OCI-LY1 (cell line): ENCODE results near the gene SMURF2.

ENCODE experiments used
- H2AFZ ChIP-seq: fragments of 200-600 bp; sonication (generic), shearing (Covaris generic); 2 replicates; pipeline ENCODE4 v1.6.0; 2014; ENCODE audit warnings: antibody characterized with exemption, mild to moderate bottlenecking, low read length
- H3F3A ChIP-seq: fragments of 200-600 bp; sonication (generic), shearing (Covaris generic); 2 replicates; pipeline ENCODE4 v1.6.0; 2014; ENCODE audit warnings: mild to moderate bottlenecking, antibody characterized with exemption, low read length, moderate library complexity; ENCODE audit not compliant: insufficient read depth
- H3K27ac ChIP-seq: fragments of 200-600 bp; sonication (generic); 2 replicates; pipeline ENCODE4 v1.5.1; 2014; ENCODE audit warnings: low read length, mixed run types, mild to moderate bottlenecking, low read depth; ENCODE audit not compliant: poor library complexity, severe bottlenecking
- H3K27me3 ChIP-seq: fragments of 200-600 bp; sonication (generic); 2 replicates; pipeline ENCODE4 v1.6.0; 2014; ENCODE audit warnings: antibody characterized with exemption, mild to moderate bottlenecking, low read length, moderate library complexity; ENCODE audit not compliant: insufficient read depth
- H3K36me3 ChIP-seq: fragments of 200-600 bp; sonication (generic); 2 replicates; pipeline ENCODE4 v1.6.1; 2014; ENCODE audit warnings: mild to moderate bottlenecking, antibody characterized with exemption, low read length, moderate library complexity, mixed read lengths; ENCODE audit not compliant: insufficient read depth
- H3K4me1 ChIP-seq: fragments of 200-600 bp; sonication (generic); 2 replicates; pipeline ENCODE4 v1.5.1; 2014; ENCODE audit warnings: mild to moderate bottlenecking, low read length, moderate library complexity; ENCODE audit not compliant: insufficient read depth, severe bottlenecking
- H3K4me2 ChIP-seq: fragments of 200-600 bp; sonication (generic), shearing (Covaris generic); 2 replicates; pipeline ENCODE4 v1.6.1; 2014; ENCODE audit warnings: low read length
- H3K4me3 ChIP-seq: fragments of 200-600 bp; sonication (generic); 2 replicates; pipeline ENCODE4 v1.5.1; 2014; ENCODE audit warnings: low read length, low read depth, mild to moderate bottlenecking, mixed read lengths; ENCODE audit not compliant: poor library complexity, severe bottlenecking
- H3K79me2 ChIP-seq: fragments of 200-600 bp; shearing (Covaris generic); 2 replicates; pipeline ENCODE4 v1.6.1; 2016; ENCODE audit warnings: mixed run types, low read length, mixed read lengths; ENCODE audit not compliant: insufficient read depth
- H3K9ac ChIP-seq: fragments of 200-600 bp; sonication (generic), shearing (Covaris generic); 2 replicates; pipeline ENCODE4 v1.6.1; 2014; ENCODE audit warnings: mild to moderate bottlenecking, low read length, mixed read lengths
- H3K9me2 ChIP-seq: fragments of 200-600 bp; sonication (generic), shearing (Covaris generic); 2 replicates; pipeline ENCODE4 v1.6.1; 2014; ENCODE audit warnings: low read depth, mild to moderate bottlenecking, low read length, mixed read lengths
- H3K9me3 ChIP-seq: fragments of 200-600 bp; shearing (Covaris generic); 2 replicates; pipeline ENCODE4 v1.6.1; 2014; ENCODE audit warnings: low read length, mixed read lengths
- H4K20me1 ChIP-seq: fragments of 200-600 bp; sonication (generic), shearing (Covaris generic); 2 replicates; pipeline ENCODE4 v1.6.0; 2016; ENCODE audit warnings: mild to moderate bottlenecking, low read length; ENCODE audit not compliant: insufficient read depth
- EZH2 ChIP-seq: fragments of 200-600 bp; sonication (generic), shearing (Covaris generic); IDR thresholded peaks from 2 replicates; pipeline ENCODE4 v1.8.0; 2017; ENCODE audit warnings: borderline replicate concordance, mixed run types, mild to moderate bottlenecking, antibody characterized with exemption, low read length, moderate library complexity, mixed read lengths
- TF ChIP-seq, protein P1 (sequence below): fragments of 200-600 bp; sonication (generic), shearing (Covaris generic); IDR thresholded peaks from 2 replicates; pipeline ENCODE4 v1.5.1; 2017; ENCODE audit warnings: mild to moderate bottlenecking, antibody characterized with exemption, low read length, moderate library complexity, mixed read lengths

SMURF2 gene

DNA sequence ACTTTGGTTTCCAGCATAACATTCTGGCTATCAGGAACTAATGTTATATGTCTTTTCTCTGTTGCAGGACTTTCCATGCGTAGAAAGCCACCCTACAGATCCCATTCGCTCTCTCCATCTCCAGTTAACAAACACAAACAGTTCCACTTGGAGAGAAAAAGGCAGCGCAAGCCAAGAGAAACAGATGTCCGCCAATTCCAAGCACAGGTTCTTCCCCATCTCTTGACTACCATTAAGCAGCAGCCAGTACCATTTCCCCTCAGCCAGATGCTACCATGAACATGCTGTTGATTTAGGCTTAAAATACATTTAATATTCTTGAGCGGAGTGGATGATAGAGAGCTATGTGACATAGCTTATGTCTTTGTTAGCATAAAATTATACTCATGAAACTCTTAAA lies 132.9 kb downstream of the SMURF2 start:
- H3K9me2 ChIP-seq: no peaks in the 10 kb centered on the region
- TF ChIP-seq, protein P1, sequence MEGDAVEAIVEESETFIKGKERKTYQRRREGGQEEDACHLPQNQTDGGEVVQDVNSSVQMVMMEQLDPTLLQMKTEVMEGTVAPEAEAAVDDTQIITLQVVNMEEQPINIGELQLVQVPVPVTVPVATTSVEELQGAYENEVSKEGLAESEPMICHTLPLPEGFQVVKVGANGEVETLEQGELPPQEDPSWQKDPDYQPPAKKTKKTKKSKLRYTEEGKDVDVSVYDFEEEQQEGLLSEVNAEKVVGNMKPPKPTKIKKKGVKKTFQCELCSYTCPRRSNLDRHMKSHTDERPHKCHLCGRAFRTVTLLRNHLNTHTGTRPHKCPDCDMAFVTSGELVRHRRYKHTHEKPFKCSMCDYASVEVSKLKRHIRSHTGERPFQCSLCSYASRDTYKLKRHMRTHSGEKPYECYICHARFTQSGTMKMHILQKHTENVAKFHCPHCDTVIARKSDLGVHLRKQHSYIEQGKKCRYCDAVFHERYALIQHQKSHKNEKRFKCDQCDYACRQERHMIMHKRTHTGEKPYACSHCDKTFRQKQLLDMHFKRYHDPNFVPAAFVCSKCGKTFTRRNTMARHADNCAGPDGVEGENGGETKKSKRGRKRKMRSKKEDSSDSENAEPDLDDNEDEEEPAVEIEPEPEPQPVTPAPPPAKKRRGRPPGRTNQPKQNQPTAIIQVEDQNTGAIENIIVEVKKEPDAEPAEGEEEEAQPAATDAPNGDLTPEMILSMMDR: no peak
- TF ChIP-seq EZH2: no peak
- no peaks in the 10 kb centered on the region for H3K4me1 ChIP-seq
- H3K9ac ChIP-seq: no peak overlapping the region
- H3K36me3 ChIP-seq: peaks cover 89% of the 10 kb centered on the region
- H3K79me2 ChIP-seq: no peaks in the 10 kb centered on the region
- no peak overlapping the region for H3K4me3 ChIP-seq
- no peaks in the 10 kb centered on the region for H3K9me3 ChIP-seq
- no peak overlapping the region for H3K4me2 ChIP-seq
- no peaks in the 10 kb centered on the region for H3F3A ChIP-seq
- H4K20me1 ChIP-seq: no peaks in the 10 kb centered on the region
- H3K27me3 ChIP-seq: no peaks in the 10 kb centered on the region
- no peak overlapping the region for H3K27ac ChIP-seq
- no peak overlapping the region for H2AFZ ChIP-seq

DNA sequence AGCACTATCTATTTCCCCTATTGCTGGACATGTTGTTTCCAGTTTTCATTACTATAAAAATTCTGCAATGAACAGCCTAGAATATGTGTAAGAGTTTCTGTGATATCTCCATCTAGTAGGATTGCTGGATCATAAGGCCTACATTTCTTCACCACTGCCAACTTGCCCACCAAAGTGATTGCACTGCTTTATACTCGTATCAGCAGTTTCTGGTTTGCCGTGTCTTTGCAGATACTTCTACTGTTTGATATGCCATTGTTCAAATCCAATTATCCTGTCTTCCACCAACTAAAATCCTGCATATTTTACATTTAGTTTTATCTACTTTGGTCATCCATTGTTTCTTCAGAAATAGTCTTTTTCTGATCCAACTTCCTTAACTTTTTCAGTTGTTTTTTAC lies 134.2 kb downstream of the SMURF2 start:
- TF ChIP-seq, protein P1: no peak
- no peak for TF ChIP-seq EZH2
- Histone ChIP-seq H3K9ac (no peak overlapping the region), H4K20me1 (no peaks in the 10 kb centered on the region), H2AFZ (no peak overlapping the region), H3K9me3 (no peaks in the 10 kb centered on the region), H3K9me2 (no peaks in the 10 kb centered on the region), H3K79me2 (no peaks in the 10 kb centered on the region), H3K36me3 (peaks cover 86% of the 10 kb centered on the region), H3K4me3 (no peak overlapping the region), H3K4me1 (no peaks in the 10 kb centered on the region), H3K27ac (no peak overlapping the region), H3K4me2 (no peak overlapping the region), H3F3A (no peaks in the 10 kb centered on the region), H3K27me3 (no peaks in the 10 kb centered on the region)

DNA sequence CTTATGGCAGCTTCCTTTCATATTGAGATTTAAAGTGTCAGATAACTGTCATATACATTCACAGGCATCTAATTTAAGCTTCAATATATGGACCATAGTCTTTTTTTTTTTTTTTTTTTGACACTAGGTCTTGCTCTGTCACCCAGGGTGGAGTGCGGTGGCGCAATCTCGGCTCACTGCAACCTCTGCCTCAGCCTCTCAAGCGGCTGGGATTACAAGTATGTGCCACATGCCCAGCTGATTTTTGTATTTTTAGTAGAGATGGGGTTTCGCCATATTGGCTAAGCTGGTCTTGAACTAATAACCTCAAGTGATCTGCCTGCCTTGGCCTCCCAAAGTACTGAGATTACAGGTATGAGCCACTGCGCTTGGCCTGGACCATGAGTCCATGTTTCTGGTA lies 141.7 kb downstream of the SMURF2 start:
- TF ChIP-seq, protein P1: no peak
- TF ChIP-seq EZH2: no peak
- Histone ChIP-seq H3K4me3 (no peak overlapping the region), H3K79me2 (no peaks in the 10 kb centered on the region), H2AFZ (no peak overlapping the region), H3K9ac (no peak overlapping the region), H3K9me3 (no peaks in the 10 kb centered on the region), H3K27ac (no peak overlapping the region), H3K36me3 (peaks cover 82% of the 10 kb centered on the region), H3K27me3 (no peaks in the 10 kb centered on the region), H3K4me2 (no peak overlapping the region), H3K9me2 (no peaks in the 10 kb centered on the region), H4K20me1 (no peaks in the 10 kb centered on the region), H3K4me1 (no peaks in the 10 kb centered on the region), H3F3A (no peaks in the 10 kb centered on the region)
